Activated CD4-positive, alpha-beta T cell treated with anti-CD3 and anti-CD28 coated beads for 4 hours (primary cell): Measurements from ENCODE around the gene FAM184B.
"Not testable (repeated sequence)": the region's sequence is repeated elsewhere in the genome, so short reads cannot be mapped to it uniquely, and the experiment has no call there.

ENCODE experiments used
- DNase-seq, 2 donors: peaks; one replicate each; pipeline ENCODE4 v3.0.0-alpha.2; 2020

Gene FAM184B

DNA sequence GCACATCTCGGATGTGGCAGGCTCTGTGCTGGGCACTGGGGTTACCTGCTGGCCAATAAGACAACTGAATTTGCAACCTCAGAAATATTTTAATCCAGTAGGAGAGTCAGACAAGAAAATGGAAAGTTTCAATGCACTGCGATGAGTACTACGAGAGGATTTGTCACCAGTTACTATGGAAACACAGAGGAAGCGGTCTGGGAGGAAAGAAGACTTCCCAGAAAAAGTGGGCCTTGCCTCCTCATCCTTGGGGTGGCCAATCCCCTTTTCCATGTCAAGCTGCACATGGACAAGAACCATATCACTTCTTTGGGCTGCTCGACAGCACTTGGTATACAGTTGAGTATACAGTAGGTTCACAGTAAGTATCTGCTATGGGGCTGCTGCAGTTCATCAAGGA lies 67.6 kb downstream of the FAM184B start:
- DNase-seq, result no peak

GRCh38 chr4:17712166-17712565 lies 69.3 kb downstream of the FAM184B start:
- no peak for DNase-seq

GRCh38 chr4:17711206-17711605 lies 70.2 kb downstream of the FAM184B start:
- not testable (repeated sequence) for DNase-seq

DNA sequence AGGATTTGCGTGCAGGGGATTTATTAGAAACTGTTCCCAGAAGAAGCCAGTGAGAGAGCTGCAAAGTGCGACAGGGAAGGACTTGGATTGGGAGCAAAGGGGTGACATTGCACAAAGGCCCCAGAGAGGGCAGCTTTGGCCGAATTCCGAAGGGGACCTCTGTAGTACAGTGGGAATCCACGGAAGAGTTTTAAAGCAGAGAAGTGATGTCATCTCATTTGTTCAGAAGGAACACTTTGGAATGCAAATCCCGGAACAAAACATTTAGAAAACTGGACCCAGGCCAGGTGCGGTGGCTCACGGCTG lies 71.7 kb downstream of the FAM184B start:
- DNase-seq, result no peak

DNA sequence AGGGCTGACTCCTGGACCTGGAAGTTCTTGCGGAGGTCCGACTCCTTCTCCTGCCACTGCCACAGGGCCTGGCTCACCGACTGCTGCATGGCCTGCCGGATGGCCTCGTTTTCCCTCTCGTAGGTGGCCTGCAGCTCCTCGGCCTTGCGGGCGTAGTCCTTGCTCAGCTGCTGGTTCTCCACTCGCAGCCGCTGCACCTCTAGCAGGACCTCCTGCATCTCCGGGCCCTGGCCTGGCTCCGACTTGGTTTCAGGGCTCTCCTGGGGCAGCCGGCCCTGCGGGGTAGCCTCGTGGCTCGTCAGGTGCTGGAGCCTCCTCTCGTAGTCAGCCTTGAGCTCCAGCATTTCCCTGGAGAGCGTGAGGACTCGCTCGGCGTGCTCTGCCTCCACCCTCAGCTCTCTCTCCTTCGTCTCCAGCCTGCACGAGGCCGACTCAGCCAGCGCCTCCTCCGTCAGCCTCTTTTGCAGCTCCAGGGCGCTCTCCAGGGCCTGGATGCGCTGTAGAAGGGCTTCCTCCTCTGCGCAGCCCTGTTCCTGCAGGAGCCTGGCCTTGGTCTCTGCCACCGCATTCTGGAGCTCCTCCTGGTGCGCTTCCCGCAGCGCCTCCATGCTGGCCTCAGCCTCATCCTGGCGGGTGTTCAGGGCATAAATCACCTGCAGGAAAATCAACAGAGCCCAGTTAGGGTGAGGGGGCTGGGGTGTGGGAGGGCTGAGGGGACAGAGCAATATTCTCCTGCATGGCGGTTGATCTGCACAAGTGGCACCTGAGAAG lies 72.2 kb downstream of the FAM184B start:
- no peak for DNase-seq

- DNase-seq, result no peak
Observed at GRCh38 chr4:17707671-17708070, 73.8 kb downstream of the FAM184B start.

- DNase-seq, result no peak
Observed at GRCh38 chr4:17705107-17705506, 76.3 kb downstream of the FAM184B start.

DNA sequence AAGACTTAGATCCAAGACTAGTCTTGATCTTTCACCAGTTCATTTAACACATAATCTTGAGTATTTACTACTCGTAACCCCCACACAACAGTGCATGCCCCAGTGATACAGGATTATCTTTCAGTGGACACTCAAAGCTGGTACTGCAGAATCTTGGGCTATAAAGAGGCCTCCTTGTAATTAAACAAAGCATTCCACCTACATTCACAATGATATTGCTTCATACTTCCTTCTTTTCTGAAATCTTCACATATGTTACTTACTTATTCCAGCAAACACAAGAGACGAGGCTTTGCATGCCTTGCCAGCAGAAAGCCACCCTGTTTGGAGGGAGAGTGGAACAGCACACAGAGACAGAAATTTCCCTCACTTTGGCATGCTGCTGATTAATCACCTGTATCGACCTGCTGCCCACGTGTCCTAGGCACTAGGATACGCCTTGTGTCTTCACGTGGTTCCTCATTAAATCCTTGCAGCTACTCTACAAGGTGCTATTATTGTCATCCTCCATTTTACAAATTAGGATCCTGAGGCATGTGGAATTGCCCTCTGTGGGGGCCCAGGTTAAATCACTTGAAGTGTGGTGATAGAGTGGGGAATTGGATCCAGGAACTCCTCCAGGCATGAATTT lies 77.3 kb downstream of the FAM184B start:
- DNase-seq, result no peak

GRCh38 chr4:17702641-17703040 lies 78.8 kb downstream of the FAM184B start:
- no peak for DNase-seq

DNA sequence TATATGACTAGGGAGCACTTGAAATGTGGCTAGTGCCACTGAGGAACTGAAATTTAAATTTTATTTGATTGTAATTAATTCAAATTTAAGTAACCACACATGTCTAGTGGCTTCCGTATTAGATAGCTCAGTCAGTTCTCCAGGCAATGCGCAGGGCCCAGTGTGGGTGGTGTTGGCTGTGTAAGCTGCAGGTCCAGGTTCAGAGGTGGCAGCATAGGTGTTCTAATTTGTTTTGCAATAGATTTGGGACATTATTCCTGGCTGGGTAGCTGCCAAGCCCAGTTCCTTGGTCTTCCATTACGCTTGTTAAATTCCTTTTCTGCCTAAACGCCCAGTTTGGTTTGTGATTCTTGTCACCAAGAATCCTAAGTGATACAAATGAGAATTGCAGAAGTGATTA lies 79.5 kb downstream of the FAM184B start:
- no peak for DNase-seq

DNA sequence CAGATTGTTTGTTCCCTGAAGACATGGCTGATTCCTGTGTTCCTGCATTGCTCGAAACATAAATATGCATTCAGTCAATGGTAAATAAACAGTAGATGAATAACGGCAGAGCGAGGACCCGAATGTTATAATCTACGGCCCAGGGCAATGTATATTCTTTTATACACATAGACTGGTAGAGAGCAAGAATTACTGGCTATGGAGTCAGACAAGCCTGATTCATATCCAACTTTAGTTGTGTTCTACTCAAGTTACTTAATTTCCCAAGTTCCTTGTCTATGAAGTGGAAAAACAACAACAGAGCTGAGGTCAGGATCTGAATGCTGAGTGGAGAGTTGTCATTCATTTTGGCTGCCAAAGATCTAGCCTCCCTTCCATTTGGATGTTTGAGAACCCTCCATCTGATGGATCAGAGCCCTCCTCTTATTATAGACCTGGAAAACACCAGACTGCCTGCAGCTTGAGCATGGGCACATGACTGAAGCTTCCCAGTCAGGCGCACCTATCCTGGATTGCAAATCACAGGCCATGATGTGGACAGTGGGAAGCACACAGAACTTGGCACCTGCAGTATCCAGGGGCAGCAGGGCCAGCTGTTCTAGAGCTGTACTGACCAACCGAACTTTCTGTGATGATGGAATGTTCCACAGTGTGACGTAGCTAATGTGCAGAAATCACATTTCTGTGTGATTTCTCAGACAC lies 80.1 kb downstream of the FAM184B start:
- no peak for DNase-seq

- no peak for DNase-seq
Observed at GRCh38 chr4:17699380-17699779, 82.0 kb downstream of the FAM184B start.

DNA sequence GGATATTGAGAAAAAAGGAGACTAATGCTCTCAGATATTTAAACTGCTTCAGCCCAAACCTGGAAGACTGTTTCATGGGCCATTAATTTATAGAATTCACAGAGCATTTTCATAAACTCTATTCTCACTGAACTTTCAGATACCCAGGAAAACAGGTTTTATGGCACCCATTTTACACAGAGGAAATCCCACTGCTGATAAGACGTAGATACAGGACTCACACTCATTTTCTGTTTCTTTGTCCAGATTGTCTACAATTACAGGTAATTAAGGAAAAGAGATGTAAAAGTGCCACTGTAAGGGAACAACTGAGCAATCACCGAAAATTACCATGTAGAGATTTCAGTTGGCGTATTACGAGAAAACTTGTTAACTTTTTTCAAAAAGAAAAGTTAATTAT lies 83.3 kb downstream of the FAM184B start:
- no peak for DNase-seq

GRCh38 chr4:17695341-17695740 lies 86.1 kb downstream of the FAM184B start:
- no peak for DNase-seq

GRCh38 chr4:17694552-17694951 lies 86.9 kb downstream of the FAM184B start:
- DNase-seq, result no peak

- DNase-seq, result no peak
Observed at GRCh38 chr4:17690898-17691297, 90.5 kb downstream of the FAM184B start.

DNA sequence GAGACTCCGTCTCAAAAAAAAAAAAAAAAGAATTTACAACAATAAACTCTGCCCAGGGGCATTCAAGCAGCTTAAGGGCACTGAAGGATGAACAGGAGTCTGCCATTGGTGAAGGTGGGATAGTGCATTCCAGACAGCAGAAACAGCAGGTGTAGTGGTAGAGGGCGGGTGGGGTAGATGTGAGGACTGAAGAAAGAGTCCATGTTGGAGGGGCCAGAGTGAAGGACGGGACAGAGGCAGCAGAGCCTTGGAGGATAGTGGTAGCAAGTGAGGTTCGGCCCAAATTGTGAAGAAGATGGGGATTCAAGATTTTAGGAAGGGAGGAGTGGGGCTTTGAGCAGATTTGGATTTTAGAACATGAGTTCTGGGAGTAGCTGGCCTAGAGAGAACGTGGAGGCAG lies 91.3 kb downstream of the FAM184B start:
- no peak for DNase-seq

DNA sequence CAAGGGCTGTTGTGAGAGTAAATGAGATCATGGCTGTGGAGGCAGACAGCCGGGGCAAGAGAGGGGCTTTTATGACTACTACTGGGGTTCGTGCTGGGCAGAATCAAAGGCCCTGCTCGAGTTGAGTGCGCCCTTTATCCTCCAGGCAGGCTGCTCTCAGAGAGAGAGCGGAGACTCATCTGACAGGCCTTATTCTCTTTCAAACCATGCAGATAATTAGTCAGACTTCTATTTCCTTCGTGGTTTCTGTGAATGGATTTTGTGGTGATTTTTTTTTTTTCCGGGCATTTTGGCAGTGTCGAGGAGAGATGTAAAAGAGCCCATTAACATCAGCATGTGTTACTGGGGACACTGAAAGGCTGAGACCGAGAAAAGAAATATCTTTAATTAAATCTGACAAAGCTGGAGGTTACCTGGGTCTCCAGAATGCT lies 93.4 kb downstream of the FAM184B start:
- no peak for DNase-seq

DNA sequence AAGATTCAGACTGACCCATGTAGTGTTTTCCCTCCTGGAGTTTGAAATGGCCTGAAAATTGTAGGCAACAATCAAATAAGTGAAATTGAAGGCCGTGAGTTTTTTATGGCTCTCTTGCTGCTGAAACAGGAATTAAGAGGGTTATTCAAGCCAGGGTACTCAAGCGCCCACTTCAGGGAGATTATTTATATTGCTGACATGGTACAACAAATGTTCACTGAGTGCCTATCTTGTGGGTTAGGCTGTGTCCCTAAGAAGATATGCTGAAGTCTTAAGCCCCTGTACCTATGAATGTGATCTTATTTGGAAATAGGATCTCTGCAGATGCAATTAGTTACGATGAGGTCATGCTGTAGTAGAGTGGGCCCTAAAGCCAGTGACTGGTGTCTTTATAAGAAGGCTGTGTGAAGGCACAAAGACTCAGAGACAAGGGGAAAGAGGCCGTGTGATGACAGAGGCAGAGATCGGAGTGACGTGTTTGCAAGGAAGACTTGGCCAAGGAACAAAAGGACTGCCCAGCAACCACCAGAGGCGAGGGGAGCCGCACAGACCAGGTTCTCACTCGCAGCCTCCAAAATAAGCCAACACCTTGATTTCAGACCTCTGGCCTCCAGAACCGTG lies 94.1 kb downstream of the FAM184B start:
- no peak for DNase-seq

DNA sequence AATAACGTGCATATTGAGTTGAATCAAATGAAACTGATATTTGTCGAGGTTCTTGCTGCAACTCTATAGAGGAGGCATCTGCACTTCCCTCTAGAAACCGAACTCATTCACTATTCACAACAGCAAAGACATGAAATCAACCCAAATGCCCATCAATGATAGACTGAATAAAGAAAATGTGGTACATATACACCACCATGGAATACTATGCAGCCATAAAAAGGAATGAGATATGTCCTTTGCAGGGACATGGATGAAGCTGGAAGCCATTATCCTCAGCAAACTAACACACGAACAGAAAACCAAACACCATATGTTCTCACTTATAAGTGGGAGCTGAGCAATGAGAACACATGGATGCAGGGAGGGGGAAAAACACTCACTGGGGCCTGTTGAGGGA lies 96.8 kb downstream of the FAM184B start:
- not testable (repeated sequence) for DNase-seq

- DNase-seq, result no peak
Observed at GRCh38 chr4:17682222-17682566, 99.2 kb downstream of the FAM184B start.

DNA sequence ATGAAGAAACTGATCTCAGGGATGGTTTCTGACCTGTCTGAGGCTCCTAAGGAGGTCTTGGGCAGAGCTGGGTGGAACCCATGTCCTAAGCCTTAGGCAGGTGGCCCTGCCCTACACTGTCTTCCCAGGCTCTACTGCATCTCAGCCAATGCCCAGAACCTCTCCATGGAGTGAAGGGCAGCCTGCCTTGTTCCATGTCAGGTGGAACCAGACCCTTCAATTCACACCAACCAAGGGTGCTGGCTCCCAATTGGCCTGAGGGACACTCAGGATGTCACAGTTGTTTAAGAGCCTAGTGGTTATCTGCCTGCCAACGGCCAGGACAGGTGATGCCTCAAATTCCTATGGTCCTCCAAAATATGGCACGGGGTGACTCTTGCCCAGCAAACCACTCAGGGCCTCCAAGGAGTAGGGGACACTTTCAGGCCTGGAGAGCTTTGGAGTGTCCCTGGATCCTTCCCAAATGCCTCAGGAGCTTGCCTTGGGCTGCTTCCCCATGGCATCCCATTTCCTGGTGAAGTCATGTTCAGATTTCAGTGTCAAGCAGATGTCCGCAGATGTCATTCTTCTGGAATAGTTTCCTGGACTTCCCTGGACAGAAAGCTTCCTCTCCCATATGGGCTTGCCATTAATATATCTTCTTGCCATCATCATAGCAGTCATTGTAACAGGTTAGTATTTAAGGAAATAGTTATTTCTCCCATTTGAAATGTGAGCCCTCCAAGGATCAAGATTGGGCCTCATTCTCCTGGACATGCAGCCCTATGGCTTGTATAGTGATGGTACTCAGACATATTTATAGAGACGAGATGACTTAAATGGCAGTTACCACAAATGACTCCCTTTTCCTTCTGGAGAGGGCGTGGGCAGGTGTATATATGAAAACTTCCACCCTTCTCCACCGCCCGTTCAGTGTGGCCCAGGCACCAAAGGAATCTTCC lies 99.9 kb downstream of the FAM184B start:
- DNase-seq, result no peak
